CD4-positive, alpha-beta T cell treated with Interleukin-2 at 100 ng/mL for 4 hours (primary cell): Measurements from ENCODE around the gene NCCRP1.

Experiments used
- DNase-seq: peaks from one replicate; pipeline ENCODE4 v3.0.0-alpha.2; 2020; ENCODE audit warnings: low spot score

The NCCRP1 gene

DNA sequence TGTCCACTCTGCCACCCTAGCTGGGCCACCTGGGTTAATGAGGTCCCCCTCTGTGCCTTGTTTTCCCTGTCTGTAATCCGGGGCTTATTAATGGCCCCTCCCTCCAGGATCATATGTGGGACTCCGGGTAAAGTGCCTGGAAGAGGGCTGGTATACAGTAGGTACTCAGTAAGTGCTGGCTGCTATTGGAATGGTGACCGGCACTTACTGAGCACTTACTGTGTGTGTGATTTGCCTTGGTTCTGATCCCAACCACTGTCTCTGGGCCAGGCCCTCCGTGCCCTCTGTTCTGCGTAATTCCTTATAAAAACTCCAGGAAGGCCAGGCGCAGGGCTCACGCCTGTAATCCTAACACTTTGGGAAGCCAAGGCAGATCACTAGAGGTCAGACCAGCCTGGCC, 30.9 kb upstream of the NCCRP1 start:
- no peak for DNase-seq

DNA sequence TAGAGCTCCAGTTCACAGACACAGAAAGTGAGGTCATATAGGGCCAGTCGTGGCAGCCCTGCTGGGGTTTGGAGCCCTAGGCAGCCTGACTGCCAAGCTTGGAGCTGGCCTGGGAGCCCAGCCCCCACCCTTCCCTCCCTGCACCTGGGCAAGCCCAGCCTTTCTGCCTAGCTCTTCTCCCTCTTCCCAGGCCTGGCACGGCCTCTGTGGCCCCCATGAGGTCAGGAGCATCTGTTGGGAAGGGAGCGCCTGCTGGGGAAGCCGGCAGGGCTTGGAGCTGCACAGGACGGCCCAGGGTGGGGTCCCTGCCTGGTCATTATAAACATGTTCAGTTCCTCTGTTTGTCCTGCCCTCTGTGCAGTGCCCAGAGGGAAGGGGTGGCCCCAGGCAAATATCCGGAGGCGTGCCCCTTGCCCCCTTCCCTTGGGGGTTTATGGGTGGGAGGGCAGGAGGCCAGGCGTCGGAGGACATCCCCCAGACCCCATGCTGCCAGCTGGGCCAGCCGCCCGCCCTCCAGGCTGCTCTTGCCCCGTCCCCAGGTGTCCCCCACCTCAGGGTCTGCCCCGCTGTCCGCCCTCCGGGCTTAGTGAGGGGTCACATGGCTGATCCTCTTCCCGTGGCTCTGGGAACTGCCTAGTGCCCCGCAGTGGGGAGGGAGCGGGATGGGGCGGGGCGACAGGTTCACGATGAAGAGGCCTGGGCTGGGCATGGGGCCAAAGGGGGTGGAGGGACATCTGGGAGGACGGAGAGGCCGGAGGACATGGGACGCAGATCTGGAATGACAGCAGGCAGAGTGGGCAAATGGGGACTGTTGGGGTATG, 30.0 kb upstream of the NCCRP1 start:
- no peak for DNase-seq

DNA sequence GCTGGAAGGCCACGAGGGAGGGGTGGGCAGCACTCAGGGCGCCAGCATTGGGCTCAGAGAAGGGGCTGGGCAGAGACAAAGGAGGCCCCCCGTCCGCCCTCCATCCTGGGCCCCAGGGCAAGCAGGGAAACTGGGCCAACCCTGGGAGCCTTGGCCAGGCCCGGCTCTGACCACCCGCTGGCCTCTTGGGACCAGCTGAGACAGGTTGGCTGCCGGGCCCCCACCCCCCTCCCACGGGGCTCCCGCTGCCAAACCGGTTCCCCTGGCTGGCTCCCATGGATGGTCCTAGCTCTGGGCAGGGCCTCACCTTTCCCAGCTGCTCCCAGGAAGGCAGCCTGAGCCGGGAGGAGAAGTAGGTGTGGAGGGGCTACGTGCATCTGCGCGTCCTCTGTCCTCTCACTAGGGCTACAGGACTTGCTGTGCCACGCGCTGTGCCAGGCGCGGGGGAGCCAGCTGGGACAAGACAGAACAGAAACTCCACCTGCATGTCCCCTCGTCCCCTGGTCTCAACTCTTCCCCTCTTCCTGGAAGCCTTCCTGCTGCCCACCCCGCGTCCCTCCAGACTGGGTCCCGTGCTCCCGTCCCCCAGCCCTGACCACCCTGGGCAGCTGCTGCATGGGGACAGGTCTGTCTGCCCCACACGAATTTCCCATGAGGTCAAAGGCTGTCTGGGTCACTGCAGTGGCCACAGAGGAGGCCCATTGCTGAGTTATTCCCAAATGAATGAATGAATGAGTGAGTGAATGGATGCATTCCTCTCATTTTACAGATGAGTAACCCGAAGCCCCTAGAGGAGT, 29.1 kb upstream of the NCCRP1 start:
- DNase-seq = no peak

- DNase-seq = no peak
Observed at GRCh38 chr19:39168258-39169142, 28.3 kb upstream of the NCCRP1 start.

GRCh38 chr19:39169143-39169810, 27.5 kb upstream of the NCCRP1 start:
- DNase-seq = no peak

DNA sequence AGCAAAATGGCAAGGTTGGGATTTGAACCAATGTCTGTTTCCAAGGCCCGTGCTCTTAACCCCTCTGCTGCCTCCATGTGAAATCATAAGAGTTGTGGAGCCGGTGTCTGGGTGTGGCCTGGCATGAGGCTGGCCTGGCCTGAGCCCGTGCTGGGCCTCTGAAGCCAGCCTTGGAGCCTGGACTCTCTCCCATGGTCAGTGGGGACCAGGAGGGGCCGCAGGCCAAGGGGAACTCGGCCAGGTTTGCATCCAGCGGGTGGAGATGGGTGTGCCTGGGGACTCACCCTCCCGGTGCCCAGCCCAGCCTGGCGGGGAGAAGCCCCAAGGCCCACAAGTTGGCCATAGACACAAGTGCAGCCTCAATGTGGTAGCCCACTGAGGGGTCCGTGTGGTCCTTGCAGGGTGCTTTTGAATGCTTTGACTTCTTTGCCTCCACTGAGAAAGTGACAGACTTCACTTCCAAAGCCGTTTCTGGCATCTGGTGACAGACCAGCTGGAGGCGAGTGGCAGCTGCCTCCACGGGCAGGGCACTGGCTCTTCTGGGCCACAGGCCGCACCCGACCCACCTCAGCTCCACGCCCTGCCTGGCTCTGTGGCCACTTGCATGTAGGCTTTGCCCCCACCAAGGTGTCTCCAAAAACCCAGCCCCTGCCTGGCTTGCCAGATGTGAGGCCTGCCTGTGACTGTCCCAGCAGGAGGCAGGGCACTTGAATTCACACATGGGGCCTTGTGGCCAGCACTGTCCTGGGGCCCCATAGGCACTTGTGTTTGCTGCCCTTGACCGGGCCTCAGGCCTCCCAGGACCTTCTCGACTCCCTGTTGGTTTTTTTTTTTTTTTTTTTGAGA, 26.2 kb upstream of the NCCRP1 start:
- DNase-seq = no peak

GRCh38 chr19:39171479-39172465, 25.0 kb upstream of the NCCRP1 start:
- no peak for DNase-seq

- no peak for DNase-seq
Observed at GRCh38 chr19:39172700-39173501, 23.9 kb upstream of the NCCRP1 start.

- DNase-seq = no peak
Observed at GRCh38 chr19:39173502-39173991, 23.2 kb upstream of the NCCRP1 start.

- DNase-seq = no peak
Observed at GRCh38 chr19:39174142-39174541, 22.6 kb upstream of the NCCRP1 start.

- no peak for DNase-seq
Observed at GRCh38 chr19:39174558-39175544, 21.9 kb upstream of the NCCRP1 start.

DNA sequence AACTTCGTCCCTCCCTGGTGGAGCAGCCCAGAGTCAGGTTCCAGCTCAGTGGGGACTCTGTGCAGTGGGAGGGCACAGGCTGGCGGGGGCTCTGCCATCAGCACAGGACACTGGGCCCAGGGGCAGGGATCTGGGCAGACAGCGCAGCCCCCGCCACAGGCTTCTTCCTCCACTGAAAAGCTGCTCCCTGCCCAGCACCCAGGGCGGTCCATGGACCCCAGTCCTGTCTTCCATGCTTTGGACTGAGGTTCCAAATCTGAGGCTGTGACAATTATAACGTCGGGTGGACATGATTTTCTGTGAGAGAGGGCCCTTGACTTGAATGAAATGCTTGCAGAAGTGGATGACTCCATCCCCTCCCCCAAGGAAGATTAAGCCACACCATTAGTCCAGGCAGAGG, 21.2 kb upstream of the NCCRP1 start:
- no peak for DNase-seq

GRCh38 chr19:39177110-39177699, 19.6 kb upstream of the NCCRP1 start:
- no peak for DNase-seq

- no peak for DNase-seq
Observed at GRCh38 chr19:39177736-39178135, 19.0 kb upstream of the NCCRP1 start.

GRCh38 chr19:39178296-39179006, 18.3 kb upstream of the NCCRP1 start:
- DNase-seq = no peak

- no peak for DNase-seq
Observed at GRCh38 chr19:39179754-39180153, 17.0 kb upstream of the NCCRP1 start.
